GM18505 (cell line): Measurements from ENCODE around the gene PTPN7.
"Not testable (repeated sequence)": the region's sequence is repeated elsewhere in the genome, so short reads cannot be mapped to it uniquely, and the experiment has no call there.

ENCODE experiments used
- ATAC-seq: cut with Tn5 transposase; IDR thresholded peaks from one replicate; pipeline ENCODE4 v1.9.1; 2021; ENCODE audit not compliant: unreplicated experiment
- POLR2A ChIP-seq: IDR thresholded peaks from 4 replicates; pipeline ENCODE4 v1.6.1; 2011; ENCODE audit warnings: borderline replicate concordance; ENCODE audit not compliant: insufficient read depth, insufficient read length; ENCODE audit errors: extremely low read depth

The PTPN7 gene

GRCh38 chr1:202184750-202185460 lies 24.5 kb upstream of the PTPN7 start:
- no peak for TF ChIP-seq POLR2A
- ATAC-seq = no peak

GRCh38 chr1:202182040-202182877 lies 21.9 kb upstream of the PTPN7 start:
- no peak for TF ChIP-seq POLR2A
- no peak for ATAC-seq

- TF ChIP-seq POLR2A = no peak
- ATAC-seq = no peak
These were observed 21.2 kb upstream of the PTPN7 start for GRCh38 chr1:202181586-202181985.

DNA sequence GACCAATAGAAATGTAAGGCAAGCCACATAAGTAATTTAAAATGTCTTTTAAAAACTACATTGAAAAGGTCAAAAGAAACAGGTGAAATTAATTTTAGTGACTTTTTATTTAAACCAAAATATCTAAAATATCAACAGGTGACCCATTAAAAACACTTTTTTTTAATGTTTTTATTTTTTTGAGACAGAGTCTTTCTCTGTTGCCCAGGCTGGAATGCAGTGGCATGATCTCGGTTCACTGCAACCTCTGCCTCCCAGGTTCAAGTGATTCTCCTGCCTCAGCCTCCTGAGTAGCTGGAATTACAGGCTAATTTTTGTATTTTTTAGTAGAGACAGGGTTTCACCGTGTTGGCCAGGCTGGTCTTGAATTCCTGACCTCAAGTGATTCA lies 20.3 kb upstream of the PTPN7 start:
- not testable (repeated sequence) for ATAC-seq

- no peak for ATAC-seq
- no peak for TF ChIP-seq POLR2A
These were observed 19.7 kb upstream of the PTPN7 start for GRCh38 chr1:202179828-202180750.

DNA sequence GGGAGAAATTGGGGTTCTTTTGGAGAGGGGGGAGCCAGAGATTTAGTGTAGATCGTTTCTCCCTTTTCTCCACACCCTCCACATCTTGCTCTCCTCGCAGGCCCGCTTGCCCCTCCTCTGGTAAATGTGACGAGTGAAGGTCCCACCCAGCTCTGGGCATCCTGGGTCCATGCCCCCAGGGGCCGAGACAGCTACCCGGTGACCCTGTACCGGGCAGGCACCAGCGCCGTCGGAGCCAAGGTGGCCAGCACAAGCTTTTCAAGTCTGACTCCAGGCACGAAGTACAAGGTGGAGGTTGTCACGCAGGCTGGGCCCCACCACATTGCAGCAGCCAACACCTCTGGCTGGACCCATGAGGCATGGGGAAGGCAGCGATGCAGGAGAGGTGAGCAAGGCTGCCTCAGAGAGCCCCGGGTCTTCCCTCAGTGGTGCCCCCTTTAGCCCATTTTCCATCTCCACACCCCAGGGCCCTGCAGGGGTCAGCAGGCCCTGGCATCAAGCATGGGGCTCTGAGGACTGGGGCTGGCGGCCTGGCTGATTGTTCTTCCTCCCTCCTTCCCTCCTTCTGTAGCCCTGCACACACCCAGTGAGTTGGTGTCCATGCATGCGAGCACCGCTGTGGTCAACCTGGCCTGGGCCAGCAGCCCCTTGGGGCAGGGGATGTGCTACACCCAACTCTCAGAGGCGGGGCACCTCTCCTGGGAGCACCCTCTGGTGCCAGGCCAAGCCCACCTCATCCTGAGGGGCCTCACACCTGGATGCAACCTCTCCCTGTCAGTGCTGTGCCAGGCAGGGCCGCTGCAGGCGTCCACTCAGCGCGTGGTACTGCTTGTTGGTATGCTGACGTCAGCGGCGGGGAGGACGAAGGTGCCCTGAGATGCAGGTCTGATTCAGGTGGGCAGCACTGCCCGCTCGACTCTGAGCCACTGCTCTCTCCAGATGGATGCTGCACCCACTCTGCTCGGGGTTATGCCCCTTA lies 16.8 kb upstream of the PTPN7 start:
- ATAC-seq = no peak
- TF ChIP-seq POLR2A = no peak

DNA sequence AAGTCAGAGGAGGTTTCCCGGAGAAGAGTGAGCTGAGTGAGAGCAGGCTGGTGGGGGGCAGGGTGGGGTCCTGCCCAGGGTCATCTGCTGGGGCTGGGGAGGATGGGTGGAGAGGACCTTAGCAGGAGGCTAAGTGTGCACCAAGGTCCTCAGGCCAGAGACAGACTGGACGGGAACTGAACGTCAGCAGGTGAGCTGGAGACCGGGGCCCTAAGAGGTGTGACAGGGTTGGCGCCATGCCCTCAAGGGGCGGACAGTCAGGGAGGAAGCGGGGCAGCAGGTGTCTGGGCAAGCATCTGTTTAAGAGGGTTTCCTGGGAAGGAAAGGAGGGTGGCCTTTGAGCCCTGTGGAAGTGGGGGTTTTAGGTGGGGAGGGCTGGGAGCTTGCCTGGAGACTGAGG lies 13.6 kb upstream of the PTPN7 start:
- TF ChIP-seq POLR2A = no peak
- ATAC-seq = no peak

DNA sequence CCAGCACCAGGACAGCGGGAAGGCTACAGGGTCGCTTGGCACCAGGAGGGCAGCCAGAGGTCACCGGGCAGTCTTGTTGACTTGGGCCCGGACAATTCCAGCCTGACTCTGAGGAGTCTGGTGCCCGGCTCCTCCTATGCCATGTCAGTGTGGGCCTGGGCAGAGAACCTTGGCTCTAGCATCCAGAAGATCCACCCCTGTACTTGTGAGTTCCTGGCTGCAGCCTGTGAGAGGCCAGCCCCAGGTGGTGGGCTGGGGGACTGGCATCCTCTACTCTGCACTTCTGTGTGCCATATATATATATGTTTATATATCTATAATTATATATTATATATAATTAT lies 11.6 kb upstream of the PTPN7 start:
- no peak for TF ChIP-seq POLR2A
- no peak for ATAC-seq

- TF ChIP-seq POLR2A = no peak
These were observed 11.1 kb upstream of the PTPN7 start for GRCh38 chr1:202171292-202172014.

GRCh38 chr1:202170726-202171125 lies 10.3 kb upstream of the PTPN7 start:
- ATAC-seq = no peak
- no peak for TF ChIP-seq POLR2A

More at GRCh38 chr1:202171292-202172014, 11.1 kb upstream of the PTPN7 start:
- no peak for ATAC-seq

GRCh38 chr1:202168861-202169260 lies 8.5 kb upstream of the PTPN7 start:
- TF ChIP-seq POLR2A = no peak
- ATAC-seq = no peak
